H1 (cell line): ENCODE measurements around the gene FGD6. TPM values are rescaled to one million over a fixed set of nuclear protein-coding genes. Genes with fewer than 3 reads are reported as not detected.

Experiments used
- CTCF ChIA-PET: fragments of 300-600 bp; sonication (Branson Sonifier 250); formaldehyde crosslinking; loops from one replicate; lab custom pipeline; 2021; ENCODE audit not compliant: partially characterized antibody; lab: Charles Lee
- POLR2A ChIA-PET: fragments of 300-600 bp; sonication (Branson Sonifier 250); formaldehyde crosslinking; loops from one replicate; lab custom pipeline; 2021; ENCODE audit warnings: inconsistent platforms; ENCODE audit not compliant: partially characterized antibody; lab: Charles Lee
- DNase-seq, 2 experiments: peaks; one replicate each; pipeline versions ENCODE4 v3.0.0 to v3.0.0-alpha.2; 2010 to 2022; ENCODE audit warnings: low spot score in 2 of 2, low read depth in 1 of 2, mixed read lengths in 1 of 2
- FAIRE-seq: peaks from 2 replicates; lab custom pipeline; 2011; peaks lifted over from hg19 to GRCh38; lab: Jason Lieb, UNC
- H2AFZ ChIP-seq: 2 replicates; pipeline ENCODE4 v1.8.1; 2012; ENCODE audit warnings: low read length, inconsistent platforms
- H2AK5ac ChIP-seq: 2 replicates; pipeline ENCODE4 v1.6.1; 2013; ENCODE audit warnings: low read depth, low read length
- H2BK120ac ChIP-seq: replicated peaks from 2 replicates; pipeline ENCODE3; 2013; ENCODE audit warnings: low read depth, low read length, inconsistent platforms
- H2BK12ac ChIP-seq: 2 replicates; pipeline ENCODE4 v1.6.1; 2013; ENCODE audit warnings: low read depth, low read length
- H2BK15ac ChIP-seq: 2 replicates; pipeline ENCODE4 v1.6.1; 2013; ENCODE audit warnings: low read length
- H2BK20ac ChIP-seq: 2 replicates; pipeline ENCODE4 v1.6.1; 2013; ENCODE audit warnings: low read length
- H2BK5ac ChIP-seq: 2 replicates; pipeline ENCODE4 v1.6.1; 2013; ENCODE audit warnings: low read depth, low read length
- H3K14ac ChIP-seq: 2 replicates; pipeline ENCODE4 v1.6.1; 2013; ENCODE audit warnings: inconsistent platforms; ENCODE audit not compliant: insufficient read length
- H3K18ac ChIP-seq: 2 replicates; pipeline ENCODE4 v1.6.1; 2013; ENCODE audit warnings: low read length; ENCODE audit errors: extremely low read depth
- H3K23ac ChIP-seq: 2 replicates; pipeline ENCODE4 v1.6.1; 2013; ENCODE audit warnings: inconsistent platforms; ENCODE audit not compliant: insufficient read length
- H3K23me2 ChIP-seq: 2 replicates; pipeline ENCODE4 v1.6.1; 2013; ENCODE audit warnings: low read depth, low read length
- H3K27ac ChIP-seq: 2 replicates; pipeline ENCODE4 v1.6.1; 2011; ENCODE audit warnings: low read depth, low read length, inconsistent platforms
- H3K27me3 ChIP-seq, 4 experiments: replicated peaks in 1 of 4; 1 replicate in 1 of 4; 2 replicates in 3 of 4; pipeline versions ENCODE4 v1.6.1 to v1.8.1; 2011 to 2013; ENCODE audit warnings: low read length in 3 of 4, mild to moderate bottlenecking in 3 of 4, inconsistent platforms in 2 of 4, mixed read lengths in 2 of 4, moderate library complexity in 1 of 4; ENCODE audit not compliant: control insufficient read depth in 3 of 4, insufficient read depth in 3 of 4; ENCODE audit errors: extremely low read depth in 1 of 4
- H3K36me3 ChIP-seq, 4 experiments: 2 replicates each; pipeline versions ENCODE4 v1.6.1 to v1.8.1; 2011 to 2013; ENCODE audit warnings: mild to moderate bottlenecking in 4 of 4, low read length in 3 of 4, moderate library complexity in 2 of 4, control low read depth in 1 of 4, inconsistent platforms in 1 of 4; ENCODE audit not compliant: insufficient read depth in 4 of 4, control insufficient read depth in 2 of 4
- H3K4ac ChIP-seq: replicated peaks from 2 replicates; pipeline ENCODE3; 2013; ENCODE audit warnings: low read length, low read depth, mixed read lengths, inconsistent platforms; ENCODE audit not compliant: insufficient read length
- H3K4me1 ChIP-seq, 4 experiments: replicated peaks in 1 of 4; 1 replicate in 1 of 4; 2 replicates in 3 of 4; pipeline versions ENCODE4 v1.6.1 to v1.8.1; 2011 to 2013; ENCODE audit warnings: low read length in 3 of 4, inconsistent platforms in 2 of 4, mixed read lengths in 1 of 4; ENCODE audit not compliant: insufficient read depth in 4 of 4, control insufficient read depth in 3 of 4
- H3K4me2 ChIP-seq, 2 experiments: 2 replicates each; pipeline versions ENCODE4 v1.6.1 to v1.8.1; 2011 to 2013; ENCODE audit warnings: low read depth in 2 of 2, low read length in 2 of 2, control low read depth in 1 of 2, inconsistent platforms in 1 of 2, mild to moderate bottlenecking in 1 of 2; ENCODE audit not compliant: insufficient read depth in 1 of 2
- H3K4me3 ChIP-seq, 4 experiments: fragments of 200-600, 300-600 bp in 1 of 4; sonication (generic), shearing (Covaris generic), sonication (Bioruptor Twin) in 1 of 4; 2 replicates each; pipeline versions ENCODE4 v1.5.1 to v1.8.1; 2011 to 2016; ENCODE audit warnings: low read length in 4 of 4, low read depth in 3 of 4, control low read depth in 2 of 4, inconsistent platforms in 2 of 4, mild to moderate bottlenecking in 2 of 4, mixed read lengths in 1 of 4, moderate library complexity in 1 of 4; ENCODE audit not compliant: insufficient read depth in 2 of 4; ENCODE audit errors: extremely low read depth in 1 of 4
- H3K56ac ChIP-seq: replicated peaks from 2 replicates; pipeline ENCODE3; 2013; ENCODE audit warnings: low read depth, mild to moderate bottlenecking, mixed read lengths, low read length, inconsistent platforms; ENCODE audit not compliant: insufficient read length
- H3K79me1 ChIP-seq: 2 replicates; pipeline ENCODE4 v1.6.1; 2013; ENCODE audit warnings: low read depth, low read length, control low read depth
- H3K79me2 ChIP-seq, 2 experiments: 2 replicates each; pipeline versions ENCODE4 v1.6.1 to v1.8.1; 2012 to 2013; ENCODE audit warnings: low read length in 2 of 2, mild to moderate bottlenecking in 2 of 2, inconsistent platforms in 1 of 2; ENCODE audit not compliant: insufficient read depth in 2 of 2, control insufficient read depth in 1 of 2
- H3K9ac ChIP-seq, 4 experiments: replicated peaks in 1 of 4; 1 replicate in 1 of 4; 2 replicates in 3 of 4; pipeline versions ENCODE4 v1.6.1 to v1.8.1; 2011 to 2013; ENCODE audit warnings: low read depth in 3 of 4, low read length in 3 of 4, control low read depth in 2 of 4, mild to moderate bottlenecking in 2 of 4, moderate library complexity in 2 of 4, inconsistent platforms in 1 of 4; ENCODE audit errors: extremely low read depth in 1 of 4
- H3K9me3 ChIP-seq, 2 experiments: 2 replicates each; pipeline versions ENCODE4 v1.6.1 to v1.8.1; 2012 to 2013; ENCODE audit warnings: mild to moderate bottlenecking in 2 of 2, moderate library complexity in 2 of 2, control low read depth in 1 of 2, inconsistent platforms in 1 of 2, low read depth in 1 of 2, low read length in 1 of 2, mixed read lengths in 1 of 2; ENCODE audit not compliant: insufficient read depth in 2 of 2
- H4K20me1 ChIP-seq, 2 experiments: replicated peaks in 1 of 2; 2 replicates each; pipeline versions ENCODE3 to v1.8.1; 2011 to 2013; ENCODE audit warnings: inconsistent platforms in 2 of 2, low read length in 2 of 2, mild to moderate bottlenecking in 1 of 2; ENCODE audit not compliant: insufficient read depth in 2 of 2, control insufficient read depth in 1 of 2
- H4K5ac ChIP-seq: 2 replicates; pipeline ENCODE4 v1.6.1; 2013; ENCODE audit warnings: low read length, low read depth, mixed read lengths, inconsistent platforms; ENCODE audit not compliant: insufficient read length
- H4K8ac ChIP-seq: 2 replicates; pipeline ENCODE4 v1.8.0; 2013; ENCODE audit warnings: mild to moderate bottlenecking, moderate library complexity, low read length, inconsistent platforms; ENCODE audit not compliant: insufficient read depth; ENCODE audit errors: extremely low read depth
- H4K91ac ChIP-seq: replicated peaks from 2 replicates; pipeline ENCODE3; 2013; ENCODE audit warnings: low read length, mixed read lengths, inconsistent platforms; ENCODE audit not compliant: insufficient read length
- GTF2F1 ChIP-seq: IDR thresholded peaks from 2 replicates; pipeline ENCODE4 v1.6.1; 2012; ENCODE audit warnings: low read depth, low read length, improper control_type of control experiment, borderline replicate concordance
- HDAC6 ChIP-seq: IDR thresholded peaks from one replicate; pipeline ENCODE4 v1.7.1; 2012; ENCODE audit warnings: low read depth, mild to moderate bottlenecking, inconsistent platforms, low read length, moderate library complexity
- NRF1 ChIP-seq: IDR thresholded peaks from 2 replicates; pipeline ENCODE4 v1.6.1; 2011; ENCODE audit warnings: mild to moderate bottlenecking, low read depth, low read length, improper control_type of control experiment
- POU5F1 ChIP-seq: IDR thresholded peaks from 2 replicates; pipeline ENCODE4 v1.6.1; 2011; ENCODE audit warnings: low read depth, mild to moderate bottlenecking, low read length, moderate library complexity
- SRF ChIP-seq: IDR thresholded peaks from 2 replicates; pipeline ENCODE4 v1.6.1; 2011; ENCODE audit warnings: mild to moderate bottlenecking, low read depth, low read length, moderate library complexity
- TEAD4 ChIP-seq: IDR thresholded peaks from 2 replicates; pipeline ENCODE4 v1.6.1; 2012; ENCODE audit warnings: low read depth, low read length, inconsistent platforms, mixed read lengths
- WGBS, 2 experiments: shearing (Covaris generic) in 1 of 2; methylation state at CpG; one replicate each; pipeline versions ENCODE4 v1.1.6 to v1.1.7; 2013 to 2015; ENCODE audit warnings: low lambda C conversion rate in 2 of 2, mixed read lengths in 2 of 2, inconsistent platforms in 1 of 2, low coverage in 1 of 2, missing lambda C conversion rate in 1 of 2; ENCODE audit not compliant: insufficient replicate concordance in 2 of 2, insufficient coverage in 1 of 2, insufficient read length in 1 of 2; ENCODE audit errors: extremely low coverage in 1 of 2, missing lambda C conversion rate in 1 of 2; 5-methylcytosine and 5-hydroxymethylcytosine counted together
- polyA plus RNA-seq, 7 experiments: library from polyadenylated mRNA; depleted of rRNA in 3 of 7; stranded (reverse) in 5 of 7; unstranded in 2 of 7; fragments of >200 nt in 5 of 7; fragments of 200-250 nt in 2 of 7; gene quantifications; 1 replicate in 5 of 7; 2 replicates in 1 of 7; 4 replicates in 1 of 7; pipeline versions ENCODE4 v1.2.1 to v1.2.3, GENCODE V29; 2011 to 2013; ENCODE audit warnings: missing spikeins in 2 of 7, mixed read lengths in 2 of 7
- total RNA-seq: library from RNA; stranded (reverse); fragmentation: NEBNext Ultra II Directional; extraction: Animal tissue kit (Norgen Biotek cat#: 25700); gene quantifications from 2 replicates; pipeline ENCODE4 v1.2.1, GENCODE V29; 2021

FGD6 gene
- total and polyA plus RNA-seq, 2 of the 8 experiments (the other 6 are each of a cell fraction or from before 2014, with no cell fraction given) = 12.2 to 24.3 TPM

- Histone ChIP-seq H3K36me3 (no peaks in the 10 kb centered on the region), H3K4me3 (peak overlapping the region in 1 of 4 experiments; percentile 8; a peak in 1 of 8 replicates), H4K91ac (no peak overlapping the region), H3K4ac (no peak overlapping the region), H3K4me2 (peak overlapping the region; percentile 34 to 35), H2BK12ac (no peak overlapping the region), H3K14ac (no peak overlapping the region), H2AFZ (no peak overlapping the region), H2BK15ac (no peak overlapping the region), H3K79me2 (peaks cover 0 to 83% of the 10 kb centered on the region in 2 experiments; a peak in 3 of 4 replicates), H3K27ac (peak overlapping the region; percentile 21; the same call in 1 of the 2 replicates), H2BK5ac (no peak overlapping the region), H3K23me2 (no peaks in the 10 kb centered on the region), H4K20me1 (no peaks in the 10 kb centered on the region), H3K56ac (no peak overlapping the region), H3K23ac (no peak overlapping the region), H3K9ac (peak overlapping the region in 1 of 4 experiments; percentile 43; a peak in 1 of 7 replicates), H3K4me1 (peaks cover 0 to 15% (median 11%) of the 10 kb centered on the region in 4 experiments), H2AK5ac (no peak overlapping the region), H3K79me1 (no peaks in the 10 kb centered on the region), H2BK20ac (no peak overlapping the region), H4K5ac (no peak overlapping the region), H3K9me3 (no peaks in the 10 kb centered on the region), H4K8ac (no peak overlapping the region), H3K18ac (no peak overlapping the region), H2BK120ac (no peak overlapping the region), H3K27me3 (no peaks in the 10 kb centered on the region)
- DNase-seq = no peak
- CTCF ChIA-PET = interaction anchor here (0.6 to 1.1 kb wide), 2 partner anchors 11 to 1003 kb away, joined by 3 read pairs; no protein-coding TSS in a partner anchor
- WGBS, 2 experiments = 46% methylated on average over 4 of the region's 4 CpGs; no CpG with 5 or more reads in 1 of the 2 experiments
- POLR2A ChIA-PET = interaction anchor here (0.5 to 4.3 kb wide), 2 partner anchors 18 to 341 kb away, joined by 3 to 20 read pairs; partner anchors contain the start of genes FGD6 and VEZT
- TF ChIP-seq HDAC6 (no peak), GTF2F1 (no peak), SRF (no peak), NRF1 (no peak), POU5F1 (no peak), TEAD4 (no peak)
- no peak for FAIRE-seq
Observed at GRCh38 chr12:95198914-95199313, 18.4 kb downstream of the FGD6 start.
